ENCODE measurements around the gene NRCAM.

The NRCAM gene

GRCh38 chr7:108129018-108129965, 326.9 kb downstream of the NRCAM start:
- DNase-seq (ENCODE audit: low spot score), result no peak

DNA sequence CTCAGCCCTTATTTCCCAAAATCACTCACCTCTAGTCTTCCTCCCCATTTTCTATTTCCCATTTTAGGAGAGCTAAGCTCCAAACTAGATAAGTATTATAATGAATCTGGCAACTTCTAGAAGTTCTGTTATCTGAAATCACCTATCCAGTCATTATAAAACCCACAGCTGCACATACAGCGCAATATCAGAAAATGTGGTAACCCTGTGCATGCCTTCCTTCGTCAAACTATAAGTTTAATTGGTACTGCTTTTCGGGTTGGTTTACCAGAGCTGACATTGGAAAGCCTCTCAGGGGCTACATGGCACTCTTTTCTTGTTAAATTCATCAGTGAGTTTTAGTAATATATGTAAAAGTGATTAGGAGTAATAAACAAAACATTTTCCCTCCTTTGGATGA, 327.7 kb downstream of the NRCAM start:
- no peak for DNase-seq (ENCODE audit: low spot score)

GRCh38 chr7:108127461-108127860, 328.8 kb downstream of the NRCAM start:
- no peak for DNase-seq (ENCODE audit: low spot score)

- no peak for DNase-seq (ENCODE audit: low spot score)
These were observed 331.4 kb downstream of the NRCAM start for GRCh38 chr7:108124820-108125219.

DNA sequence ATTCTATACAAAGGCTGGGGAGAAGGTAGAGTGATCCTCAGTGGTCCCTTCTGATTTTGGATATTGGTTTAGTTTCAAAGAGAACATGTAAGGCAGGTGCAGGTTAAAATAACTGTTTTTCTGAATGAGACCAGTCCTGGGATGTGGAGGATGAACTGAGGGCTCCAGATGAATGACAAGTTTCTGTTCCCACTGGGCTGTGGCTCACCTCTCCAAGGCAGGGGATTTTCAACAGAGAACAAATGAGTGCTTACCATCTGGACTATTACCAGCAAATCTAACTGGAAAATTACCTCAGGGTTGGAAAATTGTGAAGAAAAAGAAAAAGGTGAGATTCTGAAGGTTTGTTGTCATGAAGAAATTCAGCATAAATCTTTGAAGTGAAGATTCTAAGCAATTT, 334.1 kb downstream of the NRCAM start:
- no peak for DNase-seq (ENCODE audit: low spot score)

DNA sequence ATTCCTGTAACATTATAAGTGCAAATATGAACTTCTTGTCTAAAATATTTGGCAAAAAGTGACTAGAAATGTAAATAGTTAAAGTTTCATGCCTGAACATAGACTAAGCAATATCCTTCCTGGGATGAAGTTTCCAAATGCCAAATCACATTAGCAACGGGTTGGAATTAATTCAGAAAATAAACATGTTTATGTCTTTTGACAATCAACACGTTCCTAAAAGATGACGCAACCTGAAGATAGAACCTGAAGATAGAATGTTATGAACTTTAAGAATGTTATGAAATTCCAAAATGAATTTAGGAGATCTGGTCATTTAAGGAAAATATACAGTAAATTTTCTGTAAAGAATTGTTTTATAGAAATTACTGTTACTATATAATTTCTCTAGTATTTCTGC, 335.3 kb downstream of the NRCAM start:
- no peak for DNase-seq (ENCODE audit: low spot score)

GRCh38 chr7:108120196-108120595, 336.0 kb downstream of the NRCAM start:
- no peak for DNase-seq (ENCODE audit: low spot score)

- DNase-seq (ENCODE audit: low spot score), result no peak
These were observed 337.3 kb downstream of the NRCAM start for GRCh38 chr7:108118959-108119358.

- no peak for DNase-seq (ENCODE audit: low spot score)
These were observed 342.0 kb downstream of the NRCAM start for GRCh38 chr7:108114117-108114841.

DNA sequence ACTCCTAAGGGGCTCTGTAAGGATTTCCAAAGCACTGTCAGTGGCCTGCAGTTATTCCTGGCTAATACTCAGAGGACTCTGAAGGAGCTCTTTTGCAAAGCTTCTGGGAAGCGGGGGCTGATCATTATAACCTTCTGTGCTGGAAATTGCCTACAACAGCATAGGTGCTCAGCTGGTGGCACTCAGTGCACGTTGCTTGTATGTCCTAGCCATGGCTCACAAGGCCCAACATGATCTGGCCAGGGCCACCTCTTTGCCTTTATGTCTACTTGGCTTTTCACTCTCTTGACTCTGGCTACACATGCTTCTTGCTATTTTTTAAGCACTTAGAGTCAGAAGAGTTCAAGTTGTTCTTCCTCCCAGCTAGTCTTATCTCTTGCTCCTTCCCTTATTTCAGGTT, 343.6 kb downstream of the NRCAM start:
- DNase-seq (ENCODE audit: low spot score), result no peak

GRCh38 chr7:108109221-108109908, 346.9 kb downstream of the NRCAM start:
- DNase-seq (ENCODE audit: low spot score), result peak; percentile 19

- no peak for DNase-seq (ENCODE audit: low spot score)
These were observed 348.1 kb downstream of the NRCAM start for GRCh38 chr7:108108131-108108530.

DNA sequence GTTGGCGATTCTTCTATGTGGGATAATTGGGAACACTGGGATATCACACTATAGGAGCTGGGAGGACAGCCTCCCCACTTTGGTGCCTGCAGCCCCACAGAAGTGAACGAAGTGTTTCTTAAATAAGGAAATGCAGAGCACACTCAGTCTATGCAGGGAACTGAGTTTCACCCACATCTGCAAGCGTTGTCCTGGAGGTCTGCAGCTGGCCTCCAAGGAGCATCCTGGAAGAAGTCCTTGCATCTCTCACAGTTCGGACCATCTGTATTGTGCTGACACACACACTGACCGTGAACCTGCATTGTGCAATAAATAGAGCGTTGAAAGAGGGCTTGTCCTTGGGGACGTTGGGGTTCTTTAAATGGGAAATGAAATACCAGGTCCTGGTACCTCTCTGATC, 351.9 kb downstream of the NRCAM start:
- no peak for DNase-seq (ENCODE audit: low spot score)

- DNase-seq (ENCODE audit: low spot score), result no peak
These were observed 352.5 kb downstream of the NRCAM start for GRCh38 chr7:108103558-108104298.

- DNase-seq (ENCODE audit: low spot score), result no peak
These were observed 353.4 kb downstream of the NRCAM start for GRCh38 chr7:108102671-108103312.

DNA sequence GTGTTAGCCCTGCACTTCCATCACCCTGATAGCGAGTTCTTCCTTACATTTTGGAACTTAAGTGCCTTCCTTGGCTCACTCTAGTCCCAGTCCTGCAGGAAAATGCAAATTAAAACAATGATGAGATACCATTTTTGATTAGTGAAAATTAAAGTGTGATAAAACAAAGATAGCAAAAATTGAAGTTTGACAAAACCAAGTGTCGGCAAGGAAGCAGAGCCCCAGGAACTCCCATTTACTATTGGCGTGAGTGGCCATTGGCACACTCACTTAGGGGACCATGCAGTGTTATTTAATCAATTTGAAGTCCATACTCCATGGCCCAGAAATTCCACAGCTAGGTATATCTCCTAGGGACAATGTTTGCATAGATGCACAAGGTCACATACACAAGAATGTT, 354.5 kb downstream of the NRCAM start:
- DNase-seq (ENCODE audit: low spot score), result no peak

DNA sequence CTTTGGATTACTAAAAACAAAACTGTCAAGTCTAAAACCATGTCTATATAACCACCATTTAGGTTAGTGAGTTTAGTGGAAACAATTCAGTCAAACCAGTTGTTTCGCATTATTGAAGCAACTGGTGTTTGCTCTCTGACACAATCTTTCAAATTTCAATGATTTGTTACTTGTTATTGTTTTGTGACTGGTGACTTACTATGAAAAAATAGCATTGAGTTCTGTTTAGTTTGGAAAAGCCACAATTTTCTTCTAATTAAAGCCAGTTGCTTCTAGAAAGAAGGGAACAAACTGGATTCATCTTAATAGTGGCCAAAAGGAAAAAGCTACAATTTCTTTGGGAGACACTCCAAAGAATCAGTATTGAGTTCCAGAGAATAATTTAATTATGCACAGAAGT, 356.5 kb downstream of the NRCAM start:
- no peak for DNase-seq (ENCODE audit: low spot score)

DNA sequence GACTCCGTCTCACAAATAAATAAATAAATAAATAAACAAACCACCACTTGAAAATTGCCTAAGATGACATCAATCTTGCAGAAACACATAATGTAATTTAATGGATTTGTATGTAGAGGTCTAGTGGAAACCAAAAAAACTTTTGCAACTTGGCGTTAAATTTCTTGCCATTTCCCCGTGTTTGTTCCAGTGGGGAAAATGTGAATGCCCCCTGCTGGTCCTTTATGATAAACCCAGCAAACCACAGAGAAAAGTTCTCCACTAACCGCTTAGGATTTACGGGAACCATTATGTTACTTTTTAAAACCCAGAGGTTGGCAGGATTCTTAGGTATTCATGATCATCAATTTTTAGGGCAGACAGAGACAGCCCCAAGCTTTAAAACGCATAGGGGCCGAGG, 358.5 kb downstream of the NRCAM start:
- peak; percentile 39 for DNase-seq (ENCODE audit: low spot score)

Measured in LoVo (cell line).